HG03558 (cell line): Measurements from ENCODE around the gene MPP2.
"Not testable (repeated sequence)": the region's sequence is repeated elsewhere in the genome, so short reads cannot be mapped to it uniquely, and the experiment has no call there.

Source experiments
- ATAC-seq: cut with Tn5 transposase; IDR thresholded peaks from one replicate; pipeline ENCODE4 v1.9.1; 2021; ENCODE audit warnings: moderate number of reproducible peaks; ENCODE audit not compliant: unreplicated experiment; ENCODE audit errors: extremely low read depth

MPP2 gene

DNA sequence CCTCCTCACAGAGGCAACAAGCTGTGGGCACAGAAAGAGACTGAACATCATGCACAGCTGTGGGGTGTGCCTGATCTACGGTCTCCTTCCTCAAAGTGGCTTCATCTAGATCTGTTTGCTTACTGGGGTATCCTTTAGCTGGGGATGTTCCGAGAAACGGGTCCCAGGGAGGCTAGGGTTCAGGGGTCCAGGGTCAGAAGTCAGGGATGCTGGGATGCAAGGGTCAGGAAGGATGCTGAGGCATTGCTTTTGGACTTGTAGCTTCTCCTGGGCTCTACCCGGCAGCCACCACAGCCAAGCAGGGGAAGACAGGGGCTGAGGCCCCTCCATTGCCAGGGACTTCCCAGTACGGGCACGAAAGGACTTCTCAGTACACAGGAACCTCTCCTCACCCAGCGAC, 53.8 kb downstream of the MPP2 start:
- no peak for ATAC-seq

DNA sequence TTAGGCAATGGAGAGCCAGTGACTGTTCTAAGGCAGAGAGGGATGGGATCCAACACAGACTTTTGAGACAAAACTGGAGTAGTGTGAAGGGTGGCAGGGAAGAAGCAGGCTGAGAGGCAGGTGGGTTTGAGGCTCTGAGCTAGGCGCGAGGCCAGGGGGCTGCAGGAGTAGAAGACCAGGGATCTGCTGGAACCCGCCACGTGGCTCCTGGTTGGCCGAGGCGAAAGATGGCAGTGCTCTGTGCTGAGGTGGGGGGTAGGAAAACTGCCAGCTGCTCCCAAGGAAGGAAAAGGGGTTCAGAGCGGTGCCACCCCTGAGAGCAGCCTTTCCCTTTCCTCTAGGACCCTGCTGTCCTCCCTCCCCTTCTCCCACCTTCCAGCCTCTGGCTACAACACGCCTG, 54.8 kb downstream of the MPP2 start:
- ATAC-seq, result no peak

DNA sequence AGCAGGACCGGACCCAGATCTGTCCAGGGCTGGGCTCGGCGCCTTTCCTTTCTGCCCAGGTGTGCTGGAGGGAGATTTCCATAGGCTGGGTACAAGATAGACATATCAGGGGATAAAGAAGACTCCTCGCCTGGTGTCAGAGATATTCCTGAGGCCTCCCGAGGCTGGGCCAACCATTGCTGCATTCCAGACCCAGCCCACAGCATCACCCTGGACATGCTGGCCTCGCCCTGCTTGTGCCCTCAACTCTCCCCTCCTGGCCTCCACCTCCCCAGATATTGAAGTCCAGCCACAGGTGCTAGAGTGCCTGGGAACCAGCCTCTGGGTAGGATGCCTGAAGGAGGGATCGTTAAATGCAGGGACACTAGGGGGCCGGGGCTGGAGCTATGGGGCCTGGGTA, 58.2 kb downstream of the MPP2 start:
- ATAC-seq, result no peak

DNA sequence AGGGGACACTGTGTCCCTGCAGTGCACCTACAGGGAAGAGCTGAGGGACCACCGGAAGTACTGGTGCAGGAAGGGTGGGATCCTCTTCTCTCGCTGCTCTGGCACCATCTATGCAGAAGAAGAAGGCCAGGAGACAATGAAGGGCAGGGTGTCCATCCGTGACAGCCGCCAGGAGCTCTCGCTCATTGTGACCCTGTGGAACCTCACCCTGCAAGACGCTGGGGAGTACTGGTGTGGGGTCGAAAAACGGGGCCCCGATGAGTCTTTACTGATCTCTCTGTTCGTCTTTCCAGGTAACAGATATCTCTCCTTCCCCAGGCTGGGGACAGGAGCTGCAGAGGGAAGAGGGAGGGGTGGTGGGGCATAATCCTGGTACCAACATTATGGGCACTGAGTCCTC, 58.7 kb downstream of the MPP2 start:
- no peak for ATAC-seq

DNA sequence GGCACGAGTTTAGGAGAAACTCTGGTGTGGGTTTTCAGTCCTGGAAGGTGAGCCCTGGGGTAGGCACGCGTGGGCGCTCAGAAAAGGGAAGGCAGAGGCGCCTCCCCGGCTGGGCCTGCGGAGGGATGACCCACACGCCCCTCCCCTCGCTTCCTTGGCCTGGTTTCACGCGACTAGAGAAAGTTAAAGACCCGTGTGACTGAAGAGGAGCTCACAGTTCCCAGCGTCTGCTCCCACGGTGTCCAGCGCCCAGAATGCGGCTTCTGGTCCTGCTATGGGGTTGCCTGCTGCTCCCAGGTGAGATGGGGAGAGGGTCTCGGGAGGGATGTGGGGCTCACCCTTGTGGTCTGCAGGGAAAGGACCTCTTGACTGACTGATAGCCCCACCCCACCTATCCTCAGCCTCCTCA, 60.4 kb downstream of the MPP2 start, which contains the start of gene CD300LG:
CD300LG (plus strand) TSS at position 214 of the 409 bp plus-strand sequence; CDS start at position 255, 41 bp downstream.
- no peak for ATAC-seq

DNA sequence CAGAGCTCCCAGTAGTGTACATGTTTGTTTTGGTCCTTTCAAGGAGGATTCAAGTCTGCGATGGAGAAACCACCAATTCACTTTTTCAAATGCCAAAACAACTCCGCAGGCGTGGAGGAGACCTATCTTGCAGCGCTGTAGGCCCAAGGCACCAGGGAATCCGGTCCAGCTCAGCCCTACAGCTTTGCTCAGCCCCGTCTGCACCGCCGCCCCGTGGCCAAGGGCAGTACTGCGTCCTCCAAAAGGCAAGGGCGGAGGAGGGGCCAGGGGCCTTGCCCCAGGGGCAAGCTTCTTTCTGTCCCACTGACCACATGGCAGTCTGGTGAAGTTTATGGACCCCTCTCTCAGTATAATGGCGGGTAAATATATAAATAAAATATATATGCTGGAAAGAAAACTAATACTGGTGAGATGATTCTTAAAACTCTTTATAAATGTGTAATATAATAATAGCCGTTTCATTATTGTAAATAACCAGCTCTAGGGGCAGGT, 61.1 kb downstream of the MPP2 start:
- ATAC-seq, result no peak

DNA sequence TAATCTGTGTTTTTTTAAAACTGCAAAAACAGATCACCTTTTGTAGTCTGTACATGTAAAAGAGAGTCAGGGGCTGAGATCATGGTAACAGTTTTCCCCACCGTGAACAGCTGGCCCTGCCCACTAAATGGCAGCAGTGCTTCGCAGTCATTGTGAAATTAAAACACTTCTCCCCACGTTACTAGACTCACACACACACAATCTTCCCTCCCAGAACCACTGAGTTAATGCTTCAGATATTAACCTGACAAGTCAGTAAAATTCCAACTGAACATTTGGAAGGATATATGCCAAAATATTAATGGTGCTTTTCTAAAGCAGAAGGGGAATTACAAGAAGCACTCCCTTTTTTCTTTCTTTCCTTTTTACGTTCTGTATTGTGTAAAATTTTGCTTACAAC, 61.6 kb downstream of the MPP2 start:
- ATAC-seq, result no peak

DNA sequence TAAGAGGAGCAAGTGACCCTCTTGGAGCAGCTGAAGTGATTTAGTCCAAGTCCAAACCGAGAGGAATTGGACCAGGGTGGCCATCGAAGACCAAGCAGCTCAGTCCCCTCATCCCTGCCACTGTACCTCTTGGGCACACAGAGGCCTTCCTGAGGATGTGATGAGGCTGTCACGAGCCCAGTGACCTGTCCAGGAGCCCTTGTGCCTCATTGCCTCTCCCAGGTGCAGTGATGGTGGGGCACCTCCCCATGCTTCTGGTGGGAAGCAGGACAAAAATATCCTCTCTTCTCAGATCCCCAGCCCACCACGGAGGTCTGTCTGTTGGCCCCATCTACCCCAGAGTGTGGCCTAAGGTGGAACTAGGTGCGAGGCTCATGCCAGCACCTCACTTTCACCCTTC, 63.1 kb downstream of the MPP2 start:
- no peak for ATAC-seq

DNA sequence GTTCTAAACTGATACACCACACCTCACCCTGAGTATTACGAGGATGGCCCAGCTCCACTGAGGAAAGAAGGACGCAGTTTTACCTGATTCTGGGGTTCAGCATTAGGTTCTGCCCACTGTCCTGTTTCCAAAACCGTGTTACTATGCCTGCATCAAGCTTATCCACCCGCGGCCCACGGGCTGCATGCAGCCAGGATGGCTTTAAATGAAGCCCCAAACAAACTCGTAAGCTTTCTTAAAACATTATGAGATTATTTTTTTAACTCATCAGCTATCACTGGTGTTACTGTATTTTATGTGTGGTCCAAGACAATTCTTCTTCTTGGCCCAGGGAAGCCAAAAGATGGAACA, 64.4 kb downstream of the MPP2 start:
- no peak for ATAC-seq

DNA sequence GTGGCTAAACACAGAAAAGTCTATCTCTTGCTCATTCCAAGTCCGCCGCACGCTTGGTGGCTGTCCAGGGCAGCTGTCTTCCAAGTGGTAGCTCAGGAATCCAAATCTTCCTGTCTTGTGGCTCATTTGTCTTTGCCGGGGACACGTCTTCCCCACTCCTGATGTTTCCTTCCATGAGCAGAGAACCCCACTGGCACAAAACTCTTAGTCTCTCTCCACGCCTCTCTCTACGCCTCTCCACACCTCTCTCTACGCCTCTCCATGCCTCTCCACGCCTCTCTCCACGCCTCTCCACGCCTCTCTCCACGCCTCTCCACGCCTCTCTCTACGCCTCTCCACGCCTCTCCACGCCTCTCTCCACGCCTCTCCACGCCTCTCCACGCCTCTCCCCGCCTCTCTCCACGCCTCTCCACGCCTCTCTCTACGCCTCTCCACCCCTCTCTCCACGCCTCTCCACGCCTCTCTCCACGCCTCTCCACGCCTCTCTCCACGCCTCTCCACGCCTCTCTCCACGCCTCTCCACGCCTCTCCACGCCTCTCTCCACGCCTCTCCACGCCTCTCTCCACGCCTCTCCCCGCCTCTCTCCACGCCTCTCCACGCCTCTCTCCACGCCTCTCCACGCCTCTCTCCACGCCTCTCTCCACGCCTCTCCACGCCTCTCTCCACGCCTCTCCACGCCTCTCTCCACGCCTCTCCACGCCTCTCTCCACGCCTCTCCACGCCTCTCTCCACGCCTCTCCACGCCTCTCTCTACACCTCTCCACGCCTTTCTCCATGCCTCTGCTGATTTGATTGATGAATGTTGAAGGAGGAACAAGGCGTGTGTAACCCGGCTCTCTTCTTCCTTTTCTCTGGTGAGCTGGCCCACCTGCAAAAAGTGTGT, 65.0 kb downstream of the MPP2 start:
- ATAC-seq, result not testable (repeated sequence)

DNA sequence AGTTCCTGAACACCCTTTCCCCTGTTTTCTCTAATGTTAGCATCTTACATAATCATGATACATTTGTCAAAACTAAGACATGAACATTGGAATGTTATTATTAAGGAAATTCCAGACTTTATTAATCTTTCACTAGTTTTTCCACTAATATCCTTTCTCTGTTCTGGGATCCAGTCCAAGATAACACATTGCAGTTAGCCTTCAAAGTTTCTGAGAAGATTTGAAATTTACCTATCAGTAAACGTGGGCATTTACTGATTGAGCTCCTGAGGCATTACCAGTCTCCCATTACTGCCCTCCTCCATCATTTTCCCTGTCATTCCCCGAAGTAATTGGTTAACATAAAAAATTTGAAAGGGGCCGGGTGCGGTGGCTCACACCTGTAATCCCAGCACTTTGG, 66.1 kb downstream of the MPP2 start:
- ATAC-seq, result no peak

DNA sequence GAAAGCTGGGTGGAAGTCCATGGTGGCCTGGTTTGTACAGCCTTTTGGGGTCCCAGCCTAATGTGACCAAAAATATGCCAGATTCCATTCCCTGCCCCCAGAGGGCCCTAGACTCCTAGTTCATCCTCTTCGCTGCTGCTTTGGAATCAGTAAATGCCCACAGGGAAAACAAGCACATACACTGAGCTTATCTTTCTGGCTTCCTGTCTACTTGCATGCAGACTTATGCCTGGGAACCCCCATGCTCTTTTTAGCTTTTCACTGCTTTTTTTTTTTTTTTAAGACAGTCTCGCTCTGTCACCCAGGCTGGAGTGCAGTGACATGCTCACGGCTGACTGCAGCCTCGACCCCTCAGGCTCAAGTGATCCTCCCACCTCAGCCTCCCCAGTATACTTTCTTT, 66.5 kb downstream of the MPP2 start:
- ATAC-seq, result no peak

DNA sequence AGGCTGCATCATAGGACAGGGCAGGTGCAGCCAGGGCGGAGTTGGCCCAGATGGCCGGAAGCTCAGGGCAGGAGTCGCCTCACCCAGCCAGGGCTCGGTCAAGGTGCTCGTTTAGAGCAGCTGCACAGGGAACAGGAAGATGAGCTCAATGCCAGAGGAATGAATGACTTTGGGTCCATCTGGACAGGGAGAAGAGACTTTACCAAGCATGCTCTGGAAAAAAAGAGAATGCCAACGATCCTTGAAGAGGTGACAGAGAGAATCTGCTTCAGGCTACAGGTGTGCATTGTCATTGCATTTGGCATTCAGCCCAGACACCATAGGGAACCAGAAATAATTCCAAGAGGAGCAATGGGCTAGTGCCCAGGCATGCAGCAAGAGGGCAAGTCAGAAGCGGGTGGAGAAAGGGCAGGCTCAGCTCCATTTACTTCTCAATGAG, 67.6 kb downstream of the MPP2 start:
- no peak for ATAC-seq

DNA sequence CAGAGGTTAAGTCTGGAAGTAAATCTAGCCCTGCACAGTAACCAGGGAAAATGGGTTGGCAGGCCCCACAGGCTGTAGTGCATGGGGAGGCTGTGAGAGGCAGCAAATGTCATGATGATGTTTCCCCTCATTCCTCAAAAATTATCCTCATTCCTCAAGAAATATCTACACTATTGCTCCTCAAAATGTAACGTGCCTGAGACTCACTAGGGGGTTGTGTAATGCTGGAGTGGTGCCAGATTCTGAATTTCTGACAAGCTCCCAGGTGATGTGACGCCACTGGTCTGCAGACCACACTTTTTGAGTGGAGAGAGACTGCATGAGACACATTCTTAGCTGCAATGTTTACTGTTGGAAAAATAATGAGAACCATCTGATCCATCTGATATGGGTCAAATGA, 73.2 kb downstream of the MPP2 start:
- no peak for ATAC-seq

DNA sequence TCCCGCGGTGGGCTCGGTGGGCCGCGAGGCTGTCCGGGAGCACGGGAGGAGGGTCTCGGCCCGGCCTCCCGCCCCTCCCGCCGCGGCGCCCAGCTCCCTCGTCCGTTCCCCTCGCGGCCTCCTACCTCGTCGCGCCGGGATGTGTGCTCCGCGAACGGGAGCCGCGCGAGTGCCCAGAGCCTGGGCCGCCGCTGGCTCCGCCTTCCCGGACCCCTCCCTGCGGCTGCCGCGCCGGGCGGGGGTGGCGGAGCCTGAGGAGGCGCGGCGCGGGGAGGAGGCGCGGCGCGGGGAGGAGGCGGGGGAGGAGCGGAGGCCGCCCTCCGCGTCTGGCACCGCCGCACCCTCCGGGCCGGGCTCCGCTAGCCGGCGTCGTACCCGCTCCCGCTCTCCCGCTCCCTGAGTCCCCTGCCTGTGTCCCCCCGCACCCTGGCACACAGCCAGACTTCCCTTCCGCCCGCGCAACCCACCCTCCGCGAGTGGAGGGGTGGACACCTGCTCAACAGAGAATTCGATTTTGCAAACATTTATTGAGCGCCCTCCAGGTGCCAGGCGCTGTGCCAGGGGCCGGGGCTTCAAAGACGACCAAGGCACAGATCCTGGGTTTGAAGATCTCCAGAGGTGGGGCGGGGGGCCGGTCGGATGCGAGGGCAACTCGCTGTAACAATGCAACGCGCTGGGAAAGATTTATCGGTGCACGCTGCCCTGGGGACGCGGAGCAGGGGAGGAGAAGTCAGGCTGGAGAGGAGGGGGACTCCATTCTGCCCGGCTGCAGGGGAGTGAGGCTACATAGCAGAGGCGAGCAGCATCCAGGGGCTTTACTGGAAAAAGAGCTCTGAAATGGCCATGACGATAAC, 74.1 kb downstream of the MPP2 start, which contains the start of gene MPP3:
MPP3 (minus strand) TSS at position 171 of the 854 bp plus-strand sequence. CDS start 1,240 bp downstream, outside the sequence.
- ATAC-seq, result no peak

DNA sequence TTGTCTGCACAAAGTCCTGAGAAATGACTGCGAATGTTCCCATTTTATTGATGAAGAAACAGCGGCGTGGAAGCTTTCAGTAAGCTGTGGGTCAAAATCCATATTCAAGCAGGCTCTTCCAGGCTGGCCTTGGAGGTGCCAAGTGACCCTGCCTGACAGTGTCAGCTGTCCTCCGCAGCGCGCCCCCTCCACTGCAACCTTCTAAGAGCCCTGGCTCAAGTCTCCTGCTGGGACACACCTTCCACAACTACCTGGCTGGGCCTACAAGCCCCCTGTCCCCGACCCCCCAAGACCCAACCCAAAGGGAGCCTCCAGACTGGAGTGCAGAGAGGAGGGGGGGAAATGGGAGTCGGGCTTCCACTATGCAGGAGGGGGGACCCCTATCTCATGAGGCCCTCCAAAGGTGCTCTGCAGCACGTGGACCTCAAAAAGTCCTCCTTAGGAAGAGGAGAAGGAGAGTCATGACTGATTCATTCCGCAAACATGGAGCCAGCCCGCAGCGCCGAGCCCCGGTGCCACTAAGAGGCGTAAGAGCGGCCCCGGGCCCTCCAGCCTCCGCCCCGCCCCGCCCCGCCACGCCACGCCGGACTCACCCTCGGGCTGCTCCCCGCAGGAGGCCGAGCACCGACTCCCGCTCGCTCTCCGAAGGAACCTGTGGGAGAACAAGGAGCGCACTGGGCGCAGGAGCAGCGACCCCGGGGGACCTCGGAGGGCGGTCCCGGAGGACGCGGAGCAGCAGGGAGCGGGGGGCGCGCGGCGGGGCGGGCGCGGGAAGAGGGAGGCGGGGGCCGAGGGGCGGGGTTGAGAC, 75.0 kb downstream of the MPP2 start:
- no peak for ATAC-seq

DNA sequence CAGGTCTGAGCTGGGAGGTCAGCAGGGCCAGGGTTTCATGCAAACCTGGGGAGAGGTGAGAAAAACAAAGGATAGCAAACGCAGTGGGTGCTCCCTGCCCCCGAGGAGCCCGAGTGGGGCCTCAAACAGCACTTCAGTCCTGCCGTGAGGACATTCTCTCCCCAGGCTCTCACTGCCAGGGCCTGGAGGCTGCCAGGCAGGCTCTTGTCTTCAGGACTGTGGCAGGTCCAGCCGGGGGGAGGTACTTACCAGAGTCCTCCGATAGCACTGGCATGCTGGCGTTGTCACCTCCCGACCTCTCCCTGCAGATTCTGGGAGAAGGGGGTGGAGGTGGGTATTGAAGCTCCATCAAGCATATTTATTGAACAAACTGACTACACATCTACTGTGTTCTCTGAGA, 75.7 kb downstream of the MPP2 start:
- ATAC-seq, result no peak

DNA sequence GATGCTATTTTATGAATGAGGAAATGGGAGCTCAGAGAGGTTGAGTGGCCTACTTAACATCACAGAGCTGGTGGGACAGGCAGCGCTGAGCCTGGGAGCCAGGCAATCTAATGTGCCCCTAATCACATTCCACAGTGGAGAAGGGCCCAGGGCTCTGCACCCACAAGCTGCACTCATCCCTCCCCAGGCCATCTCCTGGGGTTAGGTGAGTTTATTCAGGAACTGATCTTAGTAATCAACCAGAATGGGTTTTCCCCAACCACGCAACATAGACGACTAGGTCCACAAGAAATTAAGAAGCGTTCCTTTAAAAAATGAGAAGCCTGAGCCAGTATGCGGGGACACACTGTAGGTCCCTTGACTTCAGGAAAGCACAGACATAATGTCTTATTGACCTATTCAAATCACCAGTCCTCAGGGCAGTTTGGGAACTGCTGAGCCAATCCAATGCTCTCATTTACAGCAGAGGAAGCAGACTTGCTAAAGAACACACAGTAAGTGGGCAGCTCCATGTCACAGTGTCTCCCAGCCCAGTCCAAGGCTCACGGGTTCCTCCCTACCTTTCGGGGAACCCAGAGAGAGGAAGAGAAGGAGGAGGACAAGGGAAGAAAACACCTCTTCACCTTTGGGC, 76.7 kb downstream of the MPP2 start:
- no peak for ATAC-seq

DNA sequence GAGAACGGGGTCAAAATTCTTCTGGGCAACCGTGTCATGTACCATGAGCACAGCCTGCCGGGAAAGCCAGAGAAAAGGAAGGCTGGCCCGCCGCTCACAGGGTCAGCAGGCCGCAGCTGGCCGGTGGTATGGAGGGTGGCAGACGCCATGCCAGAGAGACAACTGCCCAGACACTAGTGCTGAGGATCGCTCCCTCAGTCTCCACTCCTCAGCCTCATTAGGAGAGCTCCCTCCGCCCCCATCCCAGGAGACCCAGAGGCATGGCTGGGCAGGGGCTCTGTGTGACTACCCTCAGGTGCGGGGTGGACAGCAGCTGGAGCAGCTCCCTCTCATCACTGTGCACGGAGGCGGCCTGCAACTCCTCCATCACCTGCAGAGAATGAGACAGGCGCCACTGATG, 77.6 kb downstream of the MPP2 start:
- ATAC-seq, result no peak

DNA sequence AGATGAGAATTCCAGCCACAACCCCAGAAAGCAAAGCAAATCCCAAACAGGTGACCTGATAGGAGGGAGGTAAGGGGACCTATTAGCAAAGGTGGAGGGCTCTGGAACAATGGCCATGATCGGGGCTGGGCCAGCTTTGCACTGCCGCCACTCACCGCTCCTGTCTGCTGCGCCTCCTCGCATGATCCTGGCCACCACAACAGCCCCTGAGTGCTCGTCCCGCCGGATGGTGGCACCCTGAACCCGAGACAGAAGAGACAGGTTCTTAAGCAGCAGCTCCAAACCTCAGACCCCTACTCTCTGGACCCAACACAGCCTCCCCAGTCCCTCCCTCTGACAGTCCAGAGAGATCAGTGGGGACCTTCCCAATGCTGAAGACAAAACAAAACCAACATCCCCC, 79.7 kb downstream of the MPP2 start:
- no peak for ATAC-seq
